ENCODE measurements around the gene ERCC1. TPM values are rescaled to one million over a fixed set of nuclear protein-coding genes. Genes with fewer than 3 reads are reported as not detected.

The ERCC1 gene
- total RNA-seq, 4 donors from 2014 or later: 38.8 to 42.6 (median 40.0) TPM

DNA sequence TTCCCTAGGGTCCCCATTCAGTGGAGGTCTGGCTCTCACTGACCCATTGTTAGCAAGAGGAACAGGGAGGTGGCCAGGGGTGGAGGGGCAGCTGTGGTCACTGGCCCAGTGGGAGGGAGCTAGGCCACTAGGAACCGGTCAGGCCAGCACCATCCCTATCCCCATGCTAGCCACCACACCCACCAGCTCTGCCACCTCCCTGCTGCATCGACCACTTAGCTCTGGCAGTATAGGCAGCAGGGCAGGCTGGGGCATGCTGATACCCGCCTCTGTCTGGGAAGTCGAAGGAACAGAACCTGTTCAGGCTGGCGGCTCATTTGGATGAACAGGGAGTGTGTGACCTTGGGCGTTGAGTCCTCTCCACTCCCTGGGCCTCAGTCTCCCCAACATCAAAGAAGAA, 23.5 kb downstream of the ERCC1 start:
- Histone ChIP-seq H3K27ac (no peak overlapping the region), H3K27me3 (peaks cover 26% of the 10 kb centered on the region), H3K36me3 (no peaks in the 10 kb centered on the region), H3K9me3 (no peaks in the 10 kb centered on the region), H3K4me1 (peaks cover 6 to 44% (median 32%) of the 10 kb centered on the region in 4 donors), H3K4me3 (no peak overlapping the region)
- 91 to 100% methylated on average over 1 to 6 of the region's 6 CpGs for WGBS, 2 donors (ENCODE audit: low coverage in 1 of 2)
- no peak for DNase-seq
- in situ Hi-C loops (cut with MboI; ENCODE audit: low pct_ligation_motif_present in 1 of 4, low pct_unique_long_range_greater_than_20kb in 1 of 4, low sequenced_read_pairs in 3 of 4) (no loop called here), intact Hi-C loops (cut with DNase I; ENCODE audit: low total_unique reads) (no loop called here)
- TF ChIP-seq POLR2A (IDR thresholded peaks at IDR 0.05): no peak
- TF ChIP-seq EP300 (IDR thresholded peaks at IDR 0.05; ENCODE audit: low read depth): no peak
- TF ChIP-seq, protein P1, sequence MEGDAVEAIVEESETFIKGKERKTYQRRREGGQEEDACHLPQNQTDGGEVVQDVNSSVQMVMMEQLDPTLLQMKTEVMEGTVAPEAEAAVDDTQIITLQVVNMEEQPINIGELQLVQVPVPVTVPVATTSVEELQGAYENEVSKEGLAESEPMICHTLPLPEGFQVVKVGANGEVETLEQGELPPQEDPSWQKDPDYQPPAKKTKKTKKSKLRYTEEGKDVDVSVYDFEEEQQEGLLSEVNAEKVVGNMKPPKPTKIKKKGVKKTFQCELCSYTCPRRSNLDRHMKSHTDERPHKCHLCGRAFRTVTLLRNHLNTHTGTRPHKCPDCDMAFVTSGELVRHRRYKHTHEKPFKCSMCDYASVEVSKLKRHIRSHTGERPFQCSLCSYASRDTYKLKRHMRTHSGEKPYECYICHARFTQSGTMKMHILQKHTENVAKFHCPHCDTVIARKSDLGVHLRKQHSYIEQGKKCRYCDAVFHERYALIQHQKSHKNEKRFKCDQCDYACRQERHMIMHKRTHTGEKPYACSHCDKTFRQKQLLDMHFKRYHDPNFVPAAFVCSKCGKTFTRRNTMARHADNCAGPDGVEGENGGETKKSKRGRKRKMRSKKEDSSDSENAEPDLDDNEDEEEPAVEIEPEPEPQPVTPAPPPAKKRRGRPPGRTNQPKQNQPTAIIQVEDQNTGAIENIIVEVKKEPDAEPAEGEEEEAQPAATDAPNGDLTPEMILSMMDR (IDR thresholded peaks at IDR 0.05): no peak
- no peak for TF ChIP-seq POLR2AphosphoS5 (IDR thresholded peaks at IDR 0.05)

DNA sequence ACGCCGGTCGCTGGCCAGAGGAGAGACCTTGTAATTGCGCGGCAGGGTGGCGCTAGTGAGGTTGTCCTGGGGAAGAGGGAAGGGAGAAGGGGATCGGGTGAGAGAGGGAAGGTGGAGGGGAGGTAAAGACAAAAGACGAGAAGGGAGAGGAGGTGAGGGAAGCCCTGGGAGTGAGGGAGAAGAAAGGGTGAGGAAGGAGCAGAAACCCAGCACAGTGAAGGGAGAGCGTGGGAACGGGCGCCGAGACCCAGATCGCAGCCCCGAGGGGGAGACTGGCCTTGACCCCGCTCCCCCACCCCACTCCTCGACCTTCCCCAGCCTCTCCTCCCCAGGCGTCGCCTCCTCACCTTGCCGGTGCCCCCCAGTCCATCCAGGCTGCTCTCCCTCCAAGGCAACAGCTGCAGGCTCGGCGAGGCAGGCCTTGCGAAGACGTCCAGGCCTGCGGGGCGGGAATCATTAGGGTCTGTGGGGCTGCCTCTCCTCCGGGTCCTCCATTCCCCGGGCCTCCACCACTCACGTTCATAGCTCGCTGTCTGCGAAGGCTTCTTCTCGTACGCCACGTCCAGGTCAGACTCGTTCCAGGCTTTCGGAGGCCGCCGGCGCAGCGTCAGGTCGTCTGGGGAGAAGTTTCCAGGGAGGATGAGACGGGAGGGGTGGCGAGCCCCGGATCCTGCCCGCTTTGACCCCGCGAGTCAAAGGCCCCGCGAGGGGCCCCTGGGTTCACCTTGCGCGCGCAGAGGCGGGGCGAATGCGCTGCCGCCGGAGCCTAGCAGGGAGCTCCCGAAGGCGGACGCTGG, 27.7 kb downstream of the ERCC1 start:
- no peak overlapping the region for H3K4me3 ChIP-seq
- DNase-seq: no peak
- H3K36me3 ChIP-seq: no peaks in the 10 kb centered on the region
- H3K27ac ChIP-seq: no peak overlapping the region
- peaks cover 10% of the 10 kb centered on the region for H3K27me3 ChIP-seq
- H3K9me3 ChIP-seq: no peaks in the 10 kb centered on the region
- 58 to 73% methylated on average over 2 to 49 of the region's 59 CpGs for WGBS, 2 donors (ENCODE audit: low coverage in 1 of 2)
- no peak for TF ChIP-seq POLR2AphosphoS5 (IDR thresholded peaks at IDR 0.05)
- TF ChIP-seq, protein P1 (IDR thresholded peaks at IDR 0.05): no peak
- no peak for TF ChIP-seq POLR2A (IDR thresholded peaks at IDR 0.05)
- TF ChIP-seq EP300 (IDR thresholded peaks at IDR 0.05; ENCODE audit: low read depth): no peak
- in situ Hi-C loops (cut with MboI; ENCODE audit: low pct_ligation_motif_present in 1 of 4, low pct_unique_long_range_greater_than_20kb in 1 of 4, low sequenced_read_pairs in 3 of 4) (no loop called here), intact Hi-C loops (cut with DNase I; ENCODE audit: low total_unique reads) (no loop called here)
- peaks cover 6 to 13% (median 12%) of the 10 kb centered on the region in 4 donors for H3K4me1 ChIP-seq

DNA sequence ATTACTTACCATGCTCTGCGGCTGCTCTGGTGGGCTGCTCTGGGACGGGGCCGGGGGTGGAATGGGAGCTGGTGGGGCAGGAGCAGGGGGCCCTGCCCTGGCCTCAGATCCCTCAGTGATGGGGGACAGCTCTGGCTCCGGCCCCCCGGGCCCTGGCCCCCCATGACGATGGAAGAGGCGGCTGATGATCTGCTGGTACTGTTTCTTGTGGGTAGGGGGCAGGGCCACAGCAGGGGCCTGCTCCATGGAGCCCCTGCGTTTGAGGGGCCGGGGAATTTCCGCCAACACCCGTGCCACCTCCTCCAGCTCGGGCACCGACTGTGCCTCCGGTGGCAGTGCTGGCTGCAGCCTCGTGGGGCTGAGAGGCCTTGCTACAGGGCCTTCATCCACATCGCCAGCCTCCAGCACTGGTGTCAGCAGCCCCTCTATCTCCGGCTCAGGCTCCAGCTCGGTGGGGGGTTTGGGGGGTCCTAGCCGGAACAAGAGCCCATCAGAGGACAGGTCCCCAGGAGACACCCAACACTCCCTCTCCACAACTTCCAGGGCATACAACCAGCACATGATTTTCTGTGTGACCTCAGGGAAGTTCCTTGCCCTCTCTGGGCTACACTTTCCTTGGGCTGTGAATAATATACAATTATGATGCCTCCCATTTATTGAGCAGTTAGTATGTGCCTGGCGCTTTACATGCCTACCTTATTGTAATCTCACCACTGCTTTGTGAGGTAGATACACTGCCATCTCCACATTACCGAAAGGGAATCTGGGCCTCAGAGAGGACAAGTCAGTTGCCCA, 31.6 kb downstream of the ERCC1 start:
- whole genome bisulfite sequencing, 2 donors (ENCODE audit: low coverage in 1 of 2): 92% methylated on average over 17 of the region's 21 CpGs; no CpG with 5 or more reads in 1 of the 2 donors

DNA sequence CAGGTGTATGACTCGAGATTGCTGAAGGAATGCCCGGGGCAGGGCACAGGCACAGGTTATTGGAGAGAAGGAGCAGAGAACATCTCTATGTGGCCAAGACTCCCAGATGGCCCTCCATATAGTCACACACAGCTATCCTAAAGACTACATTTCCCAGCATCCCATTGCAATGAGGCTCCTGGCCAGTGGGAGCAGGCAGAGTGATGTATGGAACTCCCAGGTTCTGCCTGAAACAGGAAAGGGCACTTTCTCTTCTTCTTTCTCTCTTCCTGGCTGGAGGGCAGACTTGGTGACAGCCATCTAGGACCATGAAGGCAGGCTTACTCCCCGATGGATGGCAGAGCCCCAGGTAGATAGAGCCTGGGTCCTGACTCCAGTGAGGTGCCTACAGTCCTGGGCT, 32.4 kb downstream of the ERCC1 start:
- DNase-seq: no peak
- no peak overlapping the region for H3K27ac ChIP-seq
- intact Hi-C loops (cut with DNase I; ENCODE audit: low total_unique reads) (no loop called here), in situ Hi-C loops (cut with MboI; ENCODE audit: low pct_ligation_motif_present in 1 of 4, low pct_unique_long_range_greater_than_20kb in 1 of 4, low sequenced_read_pairs in 3 of 4) (no loop called here)
- no peaks in the 10 kb centered on the region for H3K4me1 ChIP-seq
- TF ChIP-seq POLR2A (IDR thresholded peaks at IDR 0.05): no peak
- peaks cover 15% of the 10 kb centered on the region for H3K27me3 ChIP-seq
- no peak overlapping the region for H3K4me3 ChIP-seq
- WGBS, 2 donors (ENCODE audit: low coverage in 1 of 2): 75 to 89% methylated on average over 2 to 3 of the region's 3 CpGs
- H3K9me3 ChIP-seq: no peaks in the 10 kb centered on the region
- no peaks in the 10 kb centered on the region for H3K36me3 ChIP-seq

More for the DNA sequence above, 31.6 kb downstream of the ERCC1 start:
- no peak for TF ChIP-seq EP300 (IDR thresholded peaks at IDR 0.05; ENCODE audit: low read depth)
- no peak for TF ChIP-seq POLR2A (IDR thresholded peaks at IDR 0.05)
- no peak for TF ChIP-seq POLR2AphosphoS5 (IDR thresholded peaks at IDR 0.05)
- TF ChIP-seq, protein P1 (IDR thresholded peaks at IDR 0.05): no peak
- Histone ChIP-seq H3K9me3 (no peaks in the 10 kb centered on the region), H3K4me1 (no peaks in the 10 kb centered on the region), H3K27me3 (peaks cover 14% of the 10 kb centered on the region), H3K36me3 (no peaks in the 10 kb centered on the region), H3K27ac (no peak overlapping the region), H3K4me3 (no peak overlapping the region)
- DNase-seq: no peak
- in situ Hi-C loops (cut with MboI; ENCODE audit: low pct_ligation_motif_present in 1 of 4, low pct_unique_long_range_greater_than_20kb in 1 of 4, low sequenced_read_pairs in 3 of 4): no loop called here
- intact Hi-C loops (cut with DNase I; ENCODE audit: low total_unique reads): no loop called here

Measured in transverse colon (tissue), 4 donors.